22Rv1 (cell line): ENCODE results near the gene WDFY4.

Experiments
- CTCF ChIP-seq: fragments of 450-650 bp; IDR thresholded peaks from 2 replicates; pipeline ENCODE4 v1.5.1; 2017; ENCODE audit warnings: mild to moderate bottlenecking
- ZFX ChIP-seq: fragments of 450-650 bp; IDR thresholded peaks from 2 replicates; pipeline ENCODE4 v1.6.1; 2017; ENCODE audit warnings: antibody characterized with exemption, borderline replicate concordance

DNA sequence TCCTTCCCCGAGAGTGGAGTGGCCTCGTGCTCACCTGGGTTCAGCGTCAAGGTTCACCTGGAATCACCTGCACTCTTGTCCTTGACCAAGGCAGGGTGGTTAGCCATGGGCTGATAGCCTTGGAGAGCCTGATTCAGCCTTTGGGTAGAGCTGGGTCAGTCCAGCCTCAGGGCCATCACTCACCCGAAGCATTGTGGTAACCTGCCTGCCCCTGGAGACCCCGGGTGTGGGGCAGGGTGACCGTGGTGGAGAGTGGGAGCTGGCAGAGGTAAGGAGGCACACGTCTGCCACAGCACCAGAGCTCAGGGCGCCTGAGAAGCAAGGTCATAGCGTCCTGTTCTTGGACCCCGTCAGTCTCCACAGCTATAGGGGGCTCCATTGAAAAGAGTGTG is 27.8 kb upstream of the WDFY4 start:
- no peak for TF ChIP-seq CTCF
- TF ChIP-seq ZFX: no peak
